GM06990 (cell line): ENCODE measurements around the gene POLR3GL.

Experiments
- DNase-seq: peaks from one replicate; pipeline ENCODE4 v3.0.0-alpha.2; 2011; ENCODE audit not compliant: insufficient read length; ENCODE audit errors: extremely low read depth
- H3K27me3 ChIP-seq: replicated peaks from 2 replicates; pipeline ENCODE4 v1.6.0; 2011; ENCODE audit warnings: low read length; ENCODE audit not compliant: control insufficient read depth, insufficient read depth
- H3K36me3 ChIP-seq: 2 replicates; pipeline ENCODE4 v1.5.1; 2011; ENCODE audit warnings: low read length; ENCODE audit not compliant: control insufficient read depth, insufficient read depth
- H3K4me3 ChIP-seq: replicated peaks from 2 replicates; pipeline ENCODE4 v1.5.1; 2011; ENCODE audit warnings: low read depth, mild to moderate bottlenecking, control low read depth, low read length
- CTCF ChIP-seq: IDR thresholded peaks from 2 replicates; pipeline ENCODE4 v1.5.1; 2011; ENCODE audit warnings: low read length, control low read depth, mild to moderate bottlenecking, inconsistent platforms; ENCODE audit not compliant: insufficient read depth, poor library complexity, severe bottlenecking

POLR3GL gene

DNA sequence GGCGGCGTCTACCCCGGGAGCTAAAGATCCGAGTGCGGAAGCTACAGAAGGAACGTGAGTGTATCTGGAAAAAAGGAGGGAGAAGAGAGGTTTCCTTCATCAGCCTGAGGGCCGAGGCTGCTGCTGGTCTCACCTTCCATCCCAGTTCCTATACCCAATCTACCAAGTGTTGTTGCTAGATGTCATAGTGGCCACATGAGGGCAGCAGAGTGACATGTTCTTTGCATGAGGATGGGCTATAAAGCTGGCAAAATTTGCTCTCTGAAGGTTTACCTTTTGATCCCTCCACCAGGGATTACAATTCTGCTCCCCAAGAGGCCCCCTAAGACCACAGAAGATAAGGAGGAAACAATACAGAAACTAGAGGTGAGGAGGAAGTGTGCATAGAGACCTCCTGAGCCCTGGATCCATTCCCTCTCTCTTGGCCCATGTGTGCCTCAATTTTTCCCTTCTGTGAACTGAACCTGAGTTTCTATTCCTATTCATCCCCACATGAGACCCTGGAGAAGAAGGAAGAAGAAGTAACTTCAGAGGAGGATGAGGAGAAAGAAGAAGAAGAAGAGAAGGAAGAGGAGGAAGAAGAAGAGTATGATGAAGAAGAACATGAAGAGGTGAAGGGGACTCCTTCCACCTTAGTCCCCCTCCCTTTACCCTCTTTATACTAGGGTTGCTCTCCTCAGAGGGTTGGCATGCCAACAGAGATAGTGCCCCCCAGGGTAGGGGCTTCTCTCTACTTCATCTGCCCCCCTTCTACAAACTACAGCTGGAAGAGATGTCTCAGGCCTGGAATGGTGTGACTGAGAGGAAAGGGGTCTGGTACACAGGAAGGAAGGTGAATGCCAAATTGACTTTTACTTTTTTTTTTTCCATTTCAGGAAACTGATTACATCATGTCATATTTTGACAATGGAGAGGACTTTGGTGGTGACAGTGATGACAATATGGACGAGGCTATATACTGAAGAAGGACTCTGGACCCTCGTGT is 13.3 kb downstream of the POLR3GL start:
- Histone ChIP-seq H3K4me3 (no peak overlapping the region), H3K36me3 (no peaks in the 10 kb centered on the region), H3K27me3 (no peaks in the 10 kb centered on the region)
- TF ChIP-seq CTCF, result peak; percentile 71
- DNase-seq, result peak; percentile 25

DNA sequence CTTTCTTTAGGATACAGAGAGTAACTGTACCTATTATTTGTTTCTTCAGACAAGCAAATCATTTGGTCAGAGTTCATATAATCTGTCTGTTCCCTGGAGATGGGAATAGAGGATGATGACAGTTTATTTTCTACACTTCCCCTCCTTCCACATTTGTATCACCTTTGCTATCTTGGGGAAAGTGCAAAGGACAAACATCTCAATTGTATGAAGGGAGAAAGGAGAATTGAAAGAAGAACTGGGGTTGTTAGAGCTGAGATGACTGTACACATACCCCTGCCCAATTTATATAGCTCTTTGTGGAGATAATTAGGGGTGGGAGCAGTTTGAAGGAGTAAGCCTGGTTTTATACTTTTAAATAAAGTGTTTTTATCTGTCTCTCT is 14.0 kb downstream of the POLR3GL start:
- Histone ChIP-seq H3K4me3 (no peak overlapping the region), H3K27me3 (no peaks in the 10 kb centered on the region), H3K36me3 (no peaks in the 10 kb centered on the region)
- no peak for TF ChIP-seq CTCF
- peak; percentile 22 for DNase-seq

GRCh38 chr1:145978854-145979745 is 14.6 kb downstream of the POLR3GL start:
- DNase-seq, result peak; percentile 83
- Histone ChIP-seq H3K4me3 (no peak overlapping the region), H3K27me3 (no peaks in the 10 kb centered on the region), H3K36me3 (no peaks in the 10 kb centered on the region)
- peak; percentile 47 for TF ChIP-seq CTCF

DNA sequence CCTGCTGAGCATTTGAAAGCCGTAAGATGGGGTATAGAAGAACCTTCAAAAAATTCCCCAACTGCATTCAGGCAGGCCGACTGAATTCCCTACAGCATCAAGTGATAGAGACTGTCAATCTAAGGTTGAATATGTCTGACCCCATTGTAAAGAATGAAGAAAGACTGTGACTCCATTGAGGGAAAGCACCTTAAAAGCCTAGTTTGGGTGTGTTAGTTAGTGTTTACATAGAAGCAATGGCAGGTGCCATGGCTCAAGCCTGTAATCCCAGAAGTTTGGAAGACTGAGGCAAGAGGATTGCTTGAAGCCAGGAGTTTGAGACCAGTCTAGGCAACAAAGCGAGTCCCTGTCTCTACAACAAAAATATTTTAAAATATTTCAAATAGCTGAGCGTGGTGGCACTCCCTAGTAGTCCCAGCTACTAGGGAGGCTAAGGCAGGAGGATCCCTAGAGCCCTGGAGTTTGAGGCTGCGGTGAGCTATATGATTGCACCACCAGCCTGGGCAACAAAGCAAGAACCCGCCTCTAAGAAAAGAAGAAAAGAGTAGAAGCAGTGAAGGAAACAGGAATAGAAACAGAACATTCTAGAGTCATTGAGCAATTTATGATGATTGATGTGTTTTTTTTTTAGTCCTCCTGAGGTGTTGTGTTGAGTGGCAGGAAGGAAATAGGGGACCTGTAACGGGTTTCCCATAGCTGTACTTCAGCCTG is 15.4 kb downstream of the POLR3GL start:
- DNase-seq, result peak; percentile 50
- H3K4me3 ChIP-seq, result no peak overlapping the region
- H3K36me3 ChIP-seq, result no peaks in the 10 kb centered on the region
- H3K27me3 ChIP-seq, result no peaks in the 10 kb centered on the region
- TF ChIP-seq CTCF, result no peak

DNA sequence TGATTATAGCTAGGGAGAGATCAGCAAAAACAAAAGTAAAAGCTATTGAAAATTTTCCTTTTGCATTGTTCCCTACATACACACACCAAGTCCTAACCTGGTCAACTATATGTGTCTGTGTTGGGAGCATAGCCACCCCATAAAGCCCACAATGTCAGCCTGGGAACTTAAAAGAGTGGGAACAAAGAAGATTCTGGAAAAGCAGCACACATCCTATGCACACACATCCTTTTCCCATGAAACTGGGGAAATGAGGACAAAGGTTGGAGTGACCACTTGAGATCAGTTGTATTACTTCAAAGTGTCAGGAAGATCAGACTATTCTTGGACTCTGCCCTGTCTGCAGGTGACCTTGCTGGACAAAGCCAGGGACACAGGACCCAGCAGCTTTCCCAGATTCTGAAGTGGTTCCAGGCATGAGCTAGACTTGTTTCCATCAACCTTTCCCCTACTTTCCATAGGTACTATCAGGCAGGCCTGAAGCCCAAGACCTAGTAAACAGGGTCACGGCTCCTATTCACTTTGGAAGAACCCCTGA is 16.0 kb downstream of the POLR3GL start:
- Histone ChIP-seq H3K4me3 (no peak overlapping the region), H3K36me3 (no peaks in the 10 kb centered on the region), H3K27me3 (no peaks in the 10 kb centered on the region)
- TF ChIP-seq CTCF, result no peak
- DNase-seq, result peak; percentile 19
